Esophagus squamous epithelium (tissue), 5 donors: ENCODE results near the gene TRMT44. TPM values are rescaled to one million over a fixed set of nuclear protein-coding genes. Genes with fewer than 3 reads are reported as not detected.

ENCODE experiments used
- DNase-seq: peaks from one replicate; lab custom pipeline; 2025; lab: John Stamatoyannopoulos, UW
- H3K27ac ChIP-seq, 4 donors: fragments of 200-600 bp; sonication (generic); one replicate each; pipeline ENCODE4 v1.5.1; 2016 to 2019; ENCODE audit warnings: mild to moderate bottlenecking in 1 of 4
- H3K27me3 ChIP-seq, 4 donors: fragments of 200-600 bp; sonication (generic); 1 replicate in 3 of 4; 2 replicates in 1 of 4; pipeline versions ENCODE4 v1.5.1 to v1.6.0; 2017 to 2021; ENCODE audit warnings: antibody characterized with exemption in 1 of 4
- H3K36me3 ChIP-seq, 3 donors: fragments of 200-600 bp; sonication (generic); one replicate each; pipeline ENCODE4 v1.5.1; 2016 to 2019
- H3K4me1 ChIP-seq, 3 donors: fragments of 200-600 bp; sonication (generic); one replicate each; pipeline ENCODE4 v1.5.1; 2017 to 2019
- H3K4me3 ChIP-seq, 4 donors: fragments of 200-600 bp; sonication (generic); 1 replicate in 3 of 4; 2 replicates in 1 of 4; pipeline ENCODE4 v1.5.1; 2016 to 2019; ENCODE audit warnings: mild to moderate bottlenecking in 2 of 4, moderate library complexity in 1 of 4
- H3K9me3 ChIP-seq, 3 donors: fragments of 200-600 bp; sonication (generic); one replicate each; pipeline ENCODE4 v1.5.1; 2016 to 2019
- CTCF ChIP-seq, 6 experiments: fragments of 450-650 bp in 4 of 6; fragments of 200-600 bp in 2 of 6; sonication (generic) in 2 of 6; IDR thresholded peaks; one replicate each; pipeline ENCODE4 v1.5.1; 2016 to 2019; ENCODE audit warnings: antibody characterized with exemption in 6 of 6, mild to moderate bottlenecking in 4 of 6, moderate library complexity in 4 of 6
- POLR2A ChIP-seq, 4 donors: fragments of 450-650 bp; IDR thresholded peaks; one replicate each; pipeline ENCODE4 v1.6.1; 2017; ENCODE audit warnings: antibody characterized with exemption in 4 of 4, mild to moderate bottlenecking in 4 of 4, moderate library complexity in 3 of 4
- WGBS, 2 donors: methylation state at CpG; one replicate each; pipeline ENCODE4 v1.1.5; 2018; 5-methylcytosine and 5-hydroxymethylcytosine counted together
- intact Hi-C: fragments of 100-400 bp; cut with DNase I; formaldehyde crosslinking; loops from one replicate; pipeline ENCODE4 v1.15.0; 2022
- total RNA-seq, 4 donors: library from RNA; depleted of rRNA; stranded (reverse); fragments of >200 nt; gene quantifications; one replicate each; pipeline ENCODE4 v1.1.0, GENCODE V29; 2016
- donor health status: DM: yes; HTN: yes; CAD: no.

Gene TRMT44
- total RNA-seq, 4 donors from 2014 or later: 26.8 to 31.7 (median 28.8) TPM

- TF ChIP-seq CTCF (IDR thresholded peaks at IDR 0.05) (no peak), POLR2A (IDR thresholded peaks at IDR 0.05) (no peak)
- Histone ChIP-seq H3K4me3 (no peak overlapping the region), H3K27me3 (no peaks in the 10 kb centered on the region), H3K9me3 (no peaks in the 10 kb centered on the region), H3K4me1 (peaks cover 26 to 77% (median 32%) of the 10 kb centered on the region in 3 donors), H3K27ac (no peak overlapping the region), H3K36me3 (peaks cover 0 to 13% (median 0%) of the 10 kb centered on the region in 3 donors)
- intact Hi-C loops: no loop called here
- DNase-seq: no peak
- 84 to 91% methylated on average over 5 of the region's 5 CpGs for WGBS, 2 donors
Observed at GRCh38 chr4:8431553-8431952, 9.0 kb upstream of the TRMT44 start.

- Histone ChIP-seq H3K4me1 (peaks cover 20 to 79% (median 24%) of the 10 kb centered on the region in 3 donors), H3K4me3 (peak overlapping the region in 2 of 4 donors; percentile 50 to 51), H3K27ac (peak overlapping the region; percentile 39 to 98 (median 68)), H3K9me3 (no peaks in the 10 kb centered on the region), H3K36me3 (peaks cover 0 to 13% (median 0%) of the 10 kb centered on the region in 3 donors), H3K27me3 (no peaks in the 10 kb centered on the region)
- no peak for TF ChIP-seq CTCF (IDR thresholded peaks at IDR 0.05)
- no peak for TF ChIP-seq POLR2A (IDR thresholded peaks at IDR 0.05)
- WGBS, 2 donors: 36 to 47% methylated on average over 5 of the region's 5 CpGs
- intact Hi-C loops: no loop called here
- no peak for DNase-seq
Observed at GRCh38 chr4:8433136-8433535, 7.4 kb upstream of the TRMT44 start.

- WGBS, 2 donors: 33 to 64% methylated on average over 17 to 18 of the region's 21 CpGs
- Histone ChIP-seq H3K36me3 (peaks cover 0 to 13% (median 0%) of the 10 kb centered on the region in 3 donors), H3K4me3 (peak overlapping the region; percentile 26 to 57 (median 50)), H3K27me3 (no peaks in the 10 kb centered on the region), H3K27ac (peak overlapping the region; percentile 52 to 98 (median 84)), H3K4me1 (peaks cover 15 to 82% (median 27%) of the 10 kb centered on the region in 3 donors), H3K9me3 (no peaks in the 10 kb centered on the region)
- intact Hi-C loops: no loop called here
- TF ChIP-seq POLR2A (IDR thresholded peaks at IDR 0.05) (no peak), CTCF (IDR thresholded peaks at IDR 0.05) (no peak)
- DNase-seq: no peak
Observed at GRCh38 chr4:8434251-8435073, 6.1 kb upstream of the TRMT44 start.

GRCh38 chr4:8435656-8436121 is 4.9 kb upstream of the TRMT44 start:
- Histone ChIP-seq H3K27me3 (no peaks in the 10 kb centered on the region), H3K9me3 (no peaks in the 10 kb centered on the region), H3K27ac (peak overlapping the region; percentile 36 to 98 (median 84)), H3K36me3 (peaks cover 0 to 13% (median 0%) of the 10 kb centered on the region in 3 donors), H3K4me3 (peak overlapping the region; percentile 26 to 57 (median 50)), H3K4me1 (peaks cover 15 to 90% (median 29%) of the 10 kb centered on the region in 3 donors)
- TF ChIP-seq CTCF (IDR thresholded peaks at IDR 0.05) (no peak), POLR2A (IDR thresholded peaks at IDR 0.05) (no peak)
- DNase-seq: no peak
- 10 to 28% methylated on average over 5 of the region's 5 CpGs for WGBS, 2 donors
- intact Hi-C loops: no loop called here

- intact Hi-C loops: no loop called here
- Histone ChIP-seq H3K27me3 (no peaks in the 10 kb centered on the region), H3K27ac (peak overlapping the region; percentile 67 to 98 (median 94)), H3K36me3 (no peaks in the 10 kb centered on the region), H3K4me3 (peak overlapping the region in 3 of 4 donors; percentile 33 to 83 (median 38)), H3K4me1 (peaks cover 22 to 92% (median 40%) of the 10 kb centered on the region in 3 donors), H3K9me3 (no peaks in the 10 kb centered on the region)
- TF ChIP-seq CTCF (IDR thresholded peaks at IDR 0.05): peak in 3 of 6 experiments; percentile 45 to 61 (median 45)
- no peak for TF ChIP-seq POLR2A (IDR thresholded peaks at IDR 0.05)
- no peak for DNase-seq
- WGBS, 2 donors: 28 to 33% methylated on average over 13 of the region's 13 CpGs
Observed at GRCh38 chr4:8437281-8437680, 3.3 kb upstream of the TRMT44 start.
